GM21515 (cell line): ENCODE results near the gene PET100.
"Not testable (repeated sequence)": the region's sequence is repeated elsewhere in the genome, so short reads cannot be mapped to it uniquely, and the experiment has no call there.

Experiments used
- ATAC-seq: cut with Tn5 transposase; IDR thresholded peaks from one replicate; pipeline ENCODE4 v1.9.1; 2021; ENCODE audit not compliant: unreplicated experiment

Gene PET100

GRCh38 chr19:7632340-7633203 lies 3.0 kb downstream of the PET100 start:
- ATAC-seq: no peak

- ATAC-seq: no peak
Observed at GRCh38 chr19:7633698-7634097, 4.1 kb downstream of the PET100 start, which contains the start of gene PCP2. TSS of gene PCP2 (minus strand) at chr19:7633719. CDS start at chr19:7633457, 262 bp downstream.

- ATAC-seq: no peak
Observed at GRCh38 chr19:7635670-7636069, 6.1 kb downstream of the PET100 start.

- ATAC-seq: no peak
Observed at GRCh38 chr19:7636317-7636690, 6.7 kb downstream of the PET100 start.

GRCh38 chr19:7636691-7637373 lies 7.2 kb downstream of the PET100 start, which contains the start of gene STXBP2:
TSS of gene STXBP2 (plus strand) at chr19:7637110. CDS start at chr19:7637150, 40 bp downstream.
- no peak for ATAC-seq

GRCh38 chr19:7637374-7638256 lies 8.0 kb downstream of the PET100 start:
- ATAC-seq: no peak

GRCh38 chr19:7638802-7639465 lies 9.3 kb downstream of the PET100 start:
- ATAC-seq: no peak

- ATAC-seq: no peak
Observed at GRCh38 chr19:7639863-7640348, 10.3 kb downstream of the PET100 start.

GRCh38 chr19:7640803-7641202 lies 11.2 kb downstream of the PET100 start:
- ATAC-seq: no peak

- ATAC-seq: no peak
Observed at GRCh38 chr19:7641290-7642276, 12.0 kb downstream of the PET100 start.

- ATAC-seq: no peak
Observed at GRCh38 chr19:7642295-7643030, 12.9 kb downstream of the PET100 start.

- ATAC-seq: no peak
Observed at GRCh38 chr19:7643031-7643415, 13.4 kb downstream of the PET100 start.

GRCh38 chr19:7643629-7644549 lies 14.3 kb downstream of the PET100 start:
- not testable (repeated sequence) for ATAC-seq

- no peak for ATAC-seq
Observed at GRCh38 chr19:7644550-7644877, 14.9 kb downstream of the PET100 start.

GRCh38 chr19:7645163-7645562 lies 15.6 kb downstream of the PET100 start:
- ATAC-seq: no peak

- no peak for ATAC-seq
Observed at GRCh38 chr19:7645656-7646425, 16.2 kb downstream of the PET100 start.

- ATAC-seq: no peak
Observed at GRCh38 chr19:7646426-7646700, 16.8 kb downstream of the PET100 start.
